ENCODE results near the gene FUCA2. TPM values are rescaled to one million over a fixed set of nuclear protein-coding genes. Genes with fewer than 3 reads are reported as not detected.

FUCA2 gene
- total RNA-seq, 4 donors from 2014 or later: 19.5 to 70.3 (median 46.9) TPM

DNA sequence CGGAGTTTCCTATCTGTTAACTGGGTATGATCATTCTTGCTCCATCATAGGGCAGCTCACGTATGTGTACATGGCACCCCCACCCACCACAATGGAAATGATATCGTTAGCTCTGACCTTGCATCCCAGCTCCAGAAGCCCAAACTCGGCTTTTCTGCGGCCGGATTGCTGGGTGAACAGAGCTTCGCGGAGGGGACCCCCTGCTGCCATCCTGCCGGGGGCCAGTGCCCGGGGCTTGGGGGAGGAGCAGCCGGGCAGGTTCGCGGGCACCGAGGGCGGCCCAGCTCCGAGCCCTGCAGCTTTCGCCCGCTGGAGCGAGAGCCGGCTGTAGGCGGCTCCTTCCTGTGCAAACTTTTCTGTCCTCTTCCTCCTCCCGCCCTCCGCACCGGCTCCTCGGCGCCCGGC is 24.9 kb upstream of the FUCA2 start:
- Histone ChIP-seq H3K36me3 (no peaks in the 10 kb centered on the region), H3K9me3 (no peaks in the 10 kb centered on the region), H3K27me3 (no peaks in the 10 kb centered on the region), H3K4me1 (peaks cover 0 to 33% (median 13%) of the 10 kb centered on the region in 4 donors), H3K27ac (peak overlapping the region; percentile 80 to 88 (median 84)), H3K4me3 (peak overlapping the region; percentile 52 to 73 (median 54))
- DNase-seq: peak; percentile 62
- in situ Hi-C loops (cut with MboI; ENCODE audit: low pct_ligation_motif_present in 1 of 4, low pct_unique_long_range_greater_than_20kb in 1 of 4, low sequenced_read_pairs in 3 of 4): no loop called here
- intact Hi-C loops (cut with DNase I; ENCODE audit: low total_unique reads): no loop called here
- TF ChIP-seq EP300 (IDR thresholded peaks at IDR 0.05; ENCODE audit: low read depth): no peak
- TF ChIP-seq POLR2AphosphoS5 (IDR thresholded peaks at IDR 0.05): no peak
- peak; percentile 53 for TF ChIP-seq POLR2A (IDR thresholded peaks at IDR 0.05)
- 2% methylated on average over 21 of the region's 27 CpGs; no CpG with 5 or more reads in 1 of the 2 donors for WGBS, 2 donors (ENCODE audit: low coverage in 1 of 2)

DNA sequence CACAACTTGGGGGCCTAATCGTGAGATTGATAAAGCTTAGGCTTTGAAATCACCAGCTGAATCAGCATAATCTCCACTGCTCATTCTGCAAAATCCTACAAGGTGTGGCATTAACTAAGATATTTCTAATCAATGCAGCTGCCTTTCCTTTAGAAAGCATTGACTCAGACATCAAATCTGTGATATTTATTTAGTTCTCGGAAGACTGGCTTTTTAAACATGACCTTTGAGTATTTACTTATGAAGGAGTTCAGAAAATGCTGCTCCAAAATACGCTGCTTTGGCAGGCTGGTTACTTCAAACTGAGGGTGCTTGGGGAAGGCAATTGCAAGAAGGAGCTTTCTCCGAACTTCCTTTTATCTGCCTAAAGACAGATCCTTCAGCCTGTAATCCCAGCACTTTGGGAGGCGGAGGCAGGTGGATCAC is 23.7 kb upstream of the FUCA2 start:
- Histone ChIP-seq H3K4me1 (peaks cover 0 to 33% (median 13%) of the 10 kb centered on the region in 4 donors), H3K27ac (peak overlapping the region in 1 of 4 donors; percentile 87), H3K36me3 (no peaks in the 10 kb centered on the region), H3K4me3 (no peak overlapping the region), H3K9me3 (no peaks in the 10 kb centered on the region), H3K27me3 (no peaks in the 10 kb centered on the region)
- in situ Hi-C loops (cut with MboI; ENCODE audit: low pct_ligation_motif_present in 1 of 4, low pct_unique_long_range_greater_than_20kb in 1 of 4, low sequenced_read_pairs in 3 of 4) (no loop called here), intact Hi-C loops (cut with DNase I; ENCODE audit: low total_unique reads) (no loop called here)
- WGBS, 2 donors (ENCODE audit: low coverage in 1 of 2): 59 to 60% methylated on average over 2 to 5 of the region's 5 CpGs
- TF ChIP-seq, protein P1, sequence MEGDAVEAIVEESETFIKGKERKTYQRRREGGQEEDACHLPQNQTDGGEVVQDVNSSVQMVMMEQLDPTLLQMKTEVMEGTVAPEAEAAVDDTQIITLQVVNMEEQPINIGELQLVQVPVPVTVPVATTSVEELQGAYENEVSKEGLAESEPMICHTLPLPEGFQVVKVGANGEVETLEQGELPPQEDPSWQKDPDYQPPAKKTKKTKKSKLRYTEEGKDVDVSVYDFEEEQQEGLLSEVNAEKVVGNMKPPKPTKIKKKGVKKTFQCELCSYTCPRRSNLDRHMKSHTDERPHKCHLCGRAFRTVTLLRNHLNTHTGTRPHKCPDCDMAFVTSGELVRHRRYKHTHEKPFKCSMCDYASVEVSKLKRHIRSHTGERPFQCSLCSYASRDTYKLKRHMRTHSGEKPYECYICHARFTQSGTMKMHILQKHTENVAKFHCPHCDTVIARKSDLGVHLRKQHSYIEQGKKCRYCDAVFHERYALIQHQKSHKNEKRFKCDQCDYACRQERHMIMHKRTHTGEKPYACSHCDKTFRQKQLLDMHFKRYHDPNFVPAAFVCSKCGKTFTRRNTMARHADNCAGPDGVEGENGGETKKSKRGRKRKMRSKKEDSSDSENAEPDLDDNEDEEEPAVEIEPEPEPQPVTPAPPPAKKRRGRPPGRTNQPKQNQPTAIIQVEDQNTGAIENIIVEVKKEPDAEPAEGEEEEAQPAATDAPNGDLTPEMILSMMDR (IDR thresholded peaks at IDR 0.05): no peak
- no peak for TF ChIP-seq POLR2AphosphoS5 (IDR thresholded peaks at IDR 0.05)
- no peak for TF ChIP-seq POLR2A (IDR thresholded peaks at IDR 0.05)
- TF ChIP-seq EP300 (IDR thresholded peaks at IDR 0.05; ENCODE audit: low read depth): no peak
- no peak for DNase-seq

DNA sequence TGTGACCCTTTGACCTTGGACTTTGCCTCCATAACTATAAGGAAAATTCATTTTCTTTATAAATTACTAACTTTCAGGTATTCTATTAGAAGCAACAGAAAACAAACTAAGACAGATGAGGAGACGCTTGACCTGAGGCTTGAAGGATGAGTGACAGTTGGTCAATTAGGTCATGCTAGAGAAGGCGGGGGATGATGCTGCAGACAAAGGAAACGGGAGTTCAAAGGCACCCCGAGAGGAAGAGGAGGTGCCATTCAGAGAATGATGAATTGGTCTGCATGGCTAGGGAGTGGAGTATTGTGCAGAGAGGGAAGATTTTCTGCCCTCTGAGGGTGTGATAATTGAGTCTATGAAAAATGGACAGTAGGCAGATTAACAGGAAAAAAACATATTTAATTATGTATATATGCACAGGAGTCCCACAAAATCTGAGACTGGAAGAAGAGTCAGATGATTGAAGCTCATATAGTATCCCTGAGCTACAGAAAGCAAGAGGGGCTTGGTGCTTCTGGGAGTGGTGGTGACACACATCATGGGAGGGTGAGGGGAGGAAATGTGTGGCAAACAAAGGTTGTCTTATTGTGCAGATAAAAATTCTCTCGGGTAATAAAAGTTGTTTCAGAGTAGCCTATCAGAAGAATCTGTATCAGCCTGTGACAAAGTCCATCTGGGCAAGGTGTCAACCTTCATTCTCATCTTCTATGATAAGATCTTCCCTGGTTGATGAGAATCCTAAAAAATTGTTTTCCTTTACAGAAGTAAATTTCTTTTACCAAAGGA is 20.4 kb upstream of the FUCA2 start:
- intact Hi-C loops (cut with DNase I; ENCODE audit: low total_unique reads): no loop called here
- in situ Hi-C loops (cut with MboI; ENCODE audit: low pct_ligation_motif_present in 1 of 4, low pct_unique_long_range_greater_than_20kb in 1 of 4, low sequenced_read_pairs in 3 of 4): no loop called here
- peaks cover 0 to 25% (median 11%) of the 10 kb centered on the region in 4 donors for H3K4me1 ChIP-seq
- TF ChIP-seq POLR2A (IDR thresholded peaks at IDR 0.05) (no peak), EP300 (IDR thresholded peaks at IDR 0.05; ENCODE audit: low read depth) (no peak), POLR2AphosphoS5 (IDR thresholded peaks at IDR 0.05) (no peak)
- TF ChIP-seq, protein P1 (IDR thresholded peaks at IDR 0.05): no peak
- peak overlapping the region in 1 of 4 donors; percentile 51 for H3K27ac ChIP-seq
- H3K4me3 ChIP-seq: no peak overlapping the region
- H3K36me3 ChIP-seq: no peaks in the 10 kb centered on the region
- DNase-seq: peak; percentile 37
- no peaks in the 10 kb centered on the region for H3K9me3 ChIP-seq
- WGBS, 2 donors (ENCODE audit: low coverage in 1 of 2): 60 to 62% methylated on average over 4 to 5 of the region's 5 CpGs
- no peaks in the 10 kb centered on the region for H3K27me3 ChIP-seq

DNA sequence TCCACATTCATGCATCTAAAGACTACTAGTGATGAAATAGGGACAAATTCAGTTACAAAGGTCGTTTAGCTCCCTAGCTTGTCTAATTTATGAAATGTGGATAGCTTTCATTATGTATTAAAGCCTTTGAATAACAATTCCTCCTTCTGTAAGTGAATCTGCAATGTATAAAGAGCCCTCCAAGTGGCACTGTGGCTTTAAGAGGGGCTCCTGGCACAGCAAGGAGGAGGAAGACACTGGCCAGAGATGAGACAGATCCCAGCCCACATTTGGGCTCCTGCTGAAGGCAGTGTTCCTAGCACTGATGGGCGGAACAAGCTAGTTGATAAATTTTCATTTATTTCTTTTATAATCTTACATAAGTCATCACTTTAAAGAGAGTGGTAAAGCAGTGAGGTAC is 17.6 kb upstream of the FUCA2 start:
- DNase-seq: no peak
- TF ChIP-seq EP300 (IDR thresholded peaks at IDR 0.05; ENCODE audit: low read depth) (no peak), POLR2A (IDR thresholded peaks at IDR 0.05) (no peak), POLR2AphosphoS5 (IDR thresholded peaks at IDR 0.05) (no peak)
- TF ChIP-seq, protein P1 (IDR thresholded peaks at IDR 0.05): no peak
- no peak overlapping the region for H3K4me3 ChIP-seq
- no peaks in the 10 kb centered on the region for H3K27me3 ChIP-seq
- peaks cover 0 to 9% (median 5%) of the 10 kb centered on the region in 4 donors for H3K4me1 ChIP-seq
- H3K27ac ChIP-seq: no peak overlapping the region
- no peaks in the 10 kb centered on the region for H3K36me3 ChIP-seq
- H3K9me3 ChIP-seq: no peaks in the 10 kb centered on the region
- in situ Hi-C loops (cut with MboI; ENCODE audit: low pct_ligation_motif_present in 1 of 4, low pct_unique_long_range_greater_than_20kb in 1 of 4, low sequenced_read_pairs in 3 of 4) (no loop called here), intact Hi-C loops (cut with DNase I; ENCODE audit: low total_unique reads) (no loop called here)
- WGBS, 2 donors (ENCODE audit: low coverage in 1 of 2): 54 to 60% methylated on average over 2 of the region's 2 CpGs
